ENCODE data around the gene ZIM2. TPM values are rescaled to one million over a fixed set of nuclear protein-coding genes. Genes with fewer than 3 reads are reported as not detected.
"Not testable (repeated sequence)": the region's sequence is repeated elsewhere in the genome, so short reads cannot be mapped to it uniquely, and the experiment has no call there.

The ZIM2 gene
- not detected in 2 replicates for total RNA-seq (2014; rRNA removed; shearing (Covaris generic))
- polyA plus RNA-seq (2014; cell fraction: nucleus; rRNA removed): not detected in 2 replicates

DNA sequence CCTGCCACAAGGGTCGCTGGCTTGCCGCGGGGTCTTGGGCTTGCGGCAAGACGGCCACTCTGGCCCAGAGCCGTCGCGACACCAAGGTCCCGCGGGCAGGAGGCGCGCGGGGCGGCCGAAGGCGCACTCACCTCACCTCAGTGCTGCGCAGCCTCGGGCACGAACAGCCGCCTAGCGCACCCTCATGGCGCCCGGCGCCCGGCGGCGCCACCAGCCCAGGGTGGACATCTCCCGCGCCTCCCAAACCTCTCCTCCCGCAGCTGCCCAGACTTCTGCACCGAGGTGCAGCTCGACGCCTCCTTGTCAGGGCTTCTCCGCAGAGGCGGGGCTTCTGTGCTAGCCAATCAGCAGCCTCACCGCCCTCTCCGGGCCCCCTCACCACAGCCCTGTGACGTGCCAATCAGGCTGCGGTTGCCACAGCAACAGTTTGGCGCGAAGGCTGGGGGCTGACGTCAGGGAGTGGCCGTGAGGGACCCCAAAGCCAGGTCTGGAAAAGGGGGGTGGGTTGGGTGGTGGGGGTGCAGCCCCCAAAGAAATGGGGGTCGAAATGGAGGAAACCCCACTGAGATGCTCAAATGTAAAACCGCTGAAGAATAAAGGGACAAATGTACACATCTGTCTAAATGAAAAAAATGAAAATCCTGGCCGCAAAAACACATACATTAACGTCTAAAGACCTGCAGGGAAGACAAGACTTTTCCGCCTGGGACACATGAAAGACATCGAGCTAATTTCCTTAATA lies at the start of gene ZIM2, which contains the start of gene PEG3:
ZIM2 (minus strand) TSS at position 276 of the 742 bp plus-strand sequence. CDS start 16,449 bp downstream, outside the sequence.
PEG3 (minus strand) TSS at position 276 of the 742 bp plus-strand sequence. CDS start 16,071 bp downstream, outside the sequence.
- no peak for DNase-seq (ENCODE audit: extremely low read depth, low read depth)

DNA sequence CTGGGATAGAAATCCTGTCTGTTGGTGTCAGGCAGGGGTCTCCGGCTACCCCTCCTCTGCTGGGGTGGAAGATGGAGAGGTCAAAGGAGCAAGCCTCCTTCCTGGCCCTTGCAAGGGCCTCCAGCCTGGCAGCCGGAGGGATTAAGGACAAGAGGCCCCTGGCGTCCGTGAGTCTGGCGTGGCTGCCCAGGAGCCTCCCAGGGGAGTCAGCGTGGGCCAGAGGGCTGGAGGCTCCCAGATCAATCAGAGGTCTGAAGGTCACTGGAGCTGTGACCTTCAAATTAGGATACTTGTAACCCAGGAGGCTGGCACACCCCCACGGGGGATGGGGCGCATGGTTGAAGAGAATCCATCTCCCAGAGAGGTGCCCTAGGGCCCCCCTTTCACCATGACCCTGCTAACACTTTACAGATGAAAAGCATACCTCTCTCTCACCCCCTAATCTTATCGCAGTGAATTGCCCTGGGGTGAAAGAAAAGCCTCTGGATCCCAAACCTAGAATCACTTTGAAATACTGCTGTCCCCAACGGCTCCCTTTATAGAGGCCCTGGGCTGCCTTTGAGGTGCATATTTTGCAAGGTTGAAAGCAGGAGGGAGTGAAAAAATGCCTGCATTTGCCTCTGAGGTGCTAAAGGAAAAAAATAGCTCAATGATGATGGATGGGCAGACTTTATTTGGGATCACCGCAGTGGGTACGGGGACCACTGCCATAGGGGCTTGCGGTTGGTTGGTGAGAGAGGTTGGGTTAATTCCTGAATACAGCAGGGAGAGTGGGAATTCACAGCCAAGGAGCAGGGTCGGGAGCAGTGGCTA lies 44.9 kb upstream of the ZIM2 start:
- DNase-seq (ENCODE audit: extremely low read depth, low read depth): no peak

DNA sequence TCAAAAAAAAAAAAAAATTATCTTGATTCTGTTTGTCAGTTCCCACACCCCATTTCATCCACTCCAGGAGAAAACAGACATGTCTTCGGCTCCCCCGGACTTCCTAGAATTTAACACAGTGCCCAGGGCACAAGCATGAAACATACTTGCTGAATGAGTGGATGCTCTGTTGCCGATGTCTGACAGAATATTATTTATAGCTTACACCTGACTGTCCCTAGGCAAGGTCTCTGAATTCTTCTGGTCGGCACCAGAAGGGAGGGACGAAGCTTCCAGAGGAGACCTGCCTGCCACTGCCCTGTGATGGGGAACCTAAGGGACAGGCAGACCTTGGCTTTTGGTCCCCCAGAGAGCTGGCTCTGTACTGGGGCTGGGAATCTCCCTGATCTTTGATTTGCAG lies 43.9 kb upstream of the ZIM2 start:
- DNase-seq (ENCODE audit: extremely low read depth, low read depth): no peak

DNA sequence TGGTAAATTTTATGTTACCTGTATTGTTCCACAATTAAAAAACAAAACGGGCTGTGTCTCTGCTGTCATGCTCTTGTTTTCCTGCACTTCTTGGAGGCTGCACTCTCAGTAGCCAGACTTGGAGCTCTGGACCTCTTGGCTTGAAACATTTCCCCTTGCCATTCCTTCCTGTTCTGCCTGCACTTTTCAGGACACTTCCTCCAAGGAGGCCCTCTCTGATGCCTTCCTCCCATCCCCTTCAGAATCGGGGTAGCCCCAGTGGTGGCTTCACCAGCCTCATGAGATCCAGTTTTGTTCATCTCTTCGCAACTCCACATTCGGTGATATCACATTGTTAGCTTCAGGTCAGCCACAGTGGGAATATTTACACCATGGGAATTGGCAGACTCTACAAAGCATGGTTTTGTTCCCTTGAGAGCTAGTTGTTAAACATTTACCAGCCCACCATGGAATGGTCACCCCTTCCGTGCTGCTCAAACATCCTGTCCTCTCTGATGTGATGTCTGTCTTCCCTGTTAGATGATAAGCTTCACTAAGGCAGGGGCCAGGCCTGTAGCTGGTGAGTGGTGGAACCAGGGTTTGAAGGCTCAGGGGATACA lies 40.2 kb upstream of the ZIM2 start:
- DNase-seq (ENCODE audit: extremely low read depth, low read depth): no peak

DNA sequence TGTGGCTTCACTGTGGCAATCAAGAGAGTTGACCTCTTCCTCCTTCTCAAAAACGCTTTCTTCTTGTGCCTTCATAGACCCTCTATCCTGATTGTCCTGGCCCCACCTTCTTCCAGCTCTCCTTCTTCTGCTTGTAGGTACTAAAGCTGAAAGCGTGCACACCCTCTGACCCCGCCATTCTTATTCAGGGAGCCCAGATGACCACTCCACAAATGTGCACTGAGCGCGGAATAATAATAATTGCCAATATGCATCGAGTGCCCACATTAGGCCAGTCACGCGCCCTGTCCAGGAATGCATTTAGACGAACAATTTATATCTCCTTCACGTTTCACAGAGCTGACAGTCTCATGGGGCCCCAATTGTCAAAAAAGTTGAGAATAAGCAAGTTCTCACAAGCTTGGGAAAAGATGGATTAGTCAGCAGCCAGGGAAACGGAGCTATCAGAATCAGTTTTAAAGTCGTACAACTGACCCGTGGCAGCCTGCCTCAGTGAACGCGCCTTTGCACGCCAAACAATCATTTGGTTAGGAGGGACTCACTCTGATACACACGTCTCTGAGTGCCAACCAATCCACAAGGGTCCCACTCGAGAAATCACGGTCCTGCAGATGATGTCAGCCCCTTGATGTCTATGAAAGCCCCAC lies 36.7 kb upstream of the ZIM2 start:
- no peak for DNase-seq (ENCODE audit: extremely low read depth, low read depth)

DNA sequence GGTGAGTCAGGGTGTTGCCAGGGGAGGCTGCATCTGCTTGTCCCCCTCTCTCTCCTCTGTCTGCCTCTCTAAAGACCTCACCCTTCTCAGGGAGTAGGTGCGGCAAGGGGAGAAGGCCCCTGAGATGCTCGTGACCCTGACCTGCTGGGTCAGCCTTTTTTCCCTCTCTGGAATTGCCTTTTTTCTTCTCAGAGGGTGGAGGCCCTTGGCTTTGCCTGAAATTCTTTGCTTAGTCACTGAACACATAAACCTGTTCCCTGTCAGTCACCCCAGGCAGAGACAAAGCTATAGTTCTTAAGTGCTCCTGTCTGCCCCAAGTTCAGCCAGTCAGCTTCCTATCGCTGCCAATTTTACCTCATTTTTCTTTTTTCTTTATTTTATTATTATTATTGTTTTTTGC lies 35.2 kb upstream of the ZIM2 start:
- no peak for DNase-seq (ENCODE audit: extremely low read depth, low read depth)

DNA sequence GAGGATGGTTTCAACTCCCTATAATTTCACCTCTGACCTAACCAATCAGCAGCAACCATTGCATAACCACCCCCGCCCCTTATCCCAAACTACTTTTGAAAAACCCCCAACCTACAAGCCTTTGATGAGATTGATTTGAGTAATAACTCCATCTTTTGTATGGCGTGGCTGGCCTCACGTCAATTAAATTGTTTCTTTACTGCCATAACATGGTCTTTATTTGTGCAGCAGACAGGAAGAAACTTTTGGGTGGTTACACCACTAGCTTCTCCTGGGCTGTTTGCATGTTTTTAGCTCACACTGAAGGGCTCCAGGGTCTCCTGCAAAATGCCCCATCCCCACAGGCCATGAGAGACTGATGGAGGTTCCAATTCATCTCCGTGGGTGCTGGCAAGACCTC lies 34.0 kb upstream of the ZIM2 start:
- DNase-seq (ENCODE audit: extremely low read depth, low read depth): no peak

DNA sequence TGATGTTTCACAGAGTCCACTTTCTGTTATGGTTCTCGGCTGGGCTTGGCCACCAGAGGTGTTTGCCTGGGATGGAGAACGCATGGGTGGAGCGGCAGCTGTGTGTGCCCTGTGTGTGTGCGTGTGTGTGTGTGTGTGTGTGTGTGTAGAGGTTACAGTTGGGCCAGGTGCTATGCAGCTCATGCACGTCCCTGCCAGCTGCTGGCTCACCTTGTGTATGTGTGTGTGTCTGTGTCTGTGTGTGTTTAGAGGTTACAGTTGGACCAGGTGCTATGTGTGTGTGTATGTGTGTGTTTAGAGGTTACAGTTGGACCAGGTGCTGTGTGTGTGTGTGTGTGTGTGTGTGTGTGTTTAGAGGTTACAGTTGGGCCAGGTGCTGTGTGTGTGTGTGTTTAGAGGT lies 33.0 kb upstream of the ZIM2 start:
- no peak for DNase-seq (ENCODE audit: extremely low read depth, low read depth)

DNA sequence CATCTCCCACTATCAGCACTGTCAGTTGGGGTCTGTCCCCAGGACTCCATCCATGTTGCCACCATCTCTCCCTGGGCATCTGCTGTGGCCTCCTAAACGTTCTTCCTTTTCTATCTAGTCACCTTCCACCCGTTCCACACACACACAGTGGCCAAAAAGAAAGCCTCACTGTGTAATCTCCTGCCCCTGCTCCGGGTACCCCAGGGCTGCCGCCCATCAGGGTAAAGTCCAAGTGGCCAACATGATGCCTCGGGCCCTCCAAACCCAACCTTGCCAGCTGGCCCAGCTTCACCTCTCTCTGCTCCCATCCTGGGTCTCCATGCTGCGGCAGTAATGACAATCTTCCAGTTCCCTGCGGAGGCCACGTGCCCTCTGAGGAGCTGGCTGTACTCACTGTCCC lies 29.4 kb upstream of the ZIM2 start:
- no peak for DNase-seq (ENCODE audit: extremely low read depth, low read depth)

DNA sequence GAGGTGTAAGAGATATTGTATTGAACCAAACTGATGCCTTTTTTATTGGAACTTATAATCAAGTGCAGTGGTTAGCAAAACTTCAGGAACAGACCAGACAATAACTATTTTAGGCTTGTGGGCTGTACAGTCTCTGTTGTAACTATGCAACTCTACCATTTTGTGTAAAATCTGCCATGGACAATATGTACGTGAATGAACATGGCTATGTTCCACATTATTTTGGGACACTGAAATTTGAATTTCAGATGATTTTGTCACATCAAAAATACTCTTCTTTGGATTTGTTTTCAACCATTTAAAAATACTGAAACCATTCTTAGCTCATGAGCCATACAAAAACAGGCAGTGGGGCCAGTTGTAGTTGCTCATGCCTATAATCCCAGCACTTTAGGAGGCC lies 27.9 kb upstream of the ZIM2 start:
- DNase-seq (ENCODE audit: extremely low read depth, low read depth): no peak

DNA sequence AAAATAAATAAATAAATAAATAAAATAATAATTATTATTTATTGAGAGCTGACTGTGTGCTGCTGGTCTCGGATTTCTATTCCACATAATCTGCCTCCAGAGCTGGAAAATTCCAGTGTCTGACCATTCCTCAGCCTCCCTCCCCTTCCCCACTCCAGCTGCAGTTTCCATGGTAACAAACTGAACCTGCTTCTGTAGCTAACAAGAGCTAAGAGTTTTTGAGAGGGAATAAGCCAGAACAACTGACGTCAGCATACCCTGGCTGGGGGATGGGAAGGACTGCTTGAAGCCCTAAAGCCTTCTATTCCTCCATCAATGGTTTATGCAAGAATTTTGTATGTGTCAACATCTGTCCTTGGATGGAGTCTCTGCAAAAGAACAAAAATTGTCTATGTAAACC lies 26.0 kb upstream of the ZIM2 start:
- no peak for DNase-seq (ENCODE audit: extremely low read depth, low read depth)

DNA sequence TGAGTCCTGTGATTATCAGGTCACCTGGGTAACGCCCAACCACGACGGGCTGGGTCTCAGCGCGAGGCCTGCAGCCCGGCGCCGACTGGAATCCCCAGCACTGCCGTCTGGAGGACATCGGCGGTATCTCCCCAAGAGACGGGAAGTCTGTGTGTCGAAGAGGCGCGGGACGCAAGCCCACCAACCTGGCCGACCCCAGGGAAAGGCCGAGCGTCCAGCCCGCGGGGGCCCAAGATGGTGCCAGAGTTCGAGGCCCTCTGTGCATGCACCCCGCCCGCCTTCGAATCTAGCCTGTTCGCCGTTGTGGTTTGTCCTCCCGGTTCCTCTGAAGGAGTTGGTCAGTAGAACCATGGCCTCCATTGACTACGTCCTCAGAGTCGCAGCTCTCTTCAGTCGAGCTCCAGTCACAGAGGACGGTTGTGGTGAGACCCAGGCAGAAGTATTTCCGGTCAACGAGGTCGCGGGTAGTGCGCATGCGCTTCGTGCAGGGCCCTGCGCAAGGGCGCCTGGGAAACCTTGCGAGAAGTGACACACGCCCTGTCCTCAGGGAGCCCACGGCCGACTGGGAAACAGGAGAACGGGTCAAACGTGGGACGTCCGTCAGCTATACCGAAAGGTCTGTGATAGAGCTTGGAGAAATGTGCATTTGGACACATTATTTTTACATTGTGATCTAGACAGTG lies 24.1 kb upstream of the ZIM2 start:
- DNase-seq (ENCODE audit: extremely low read depth, low read depth): no peak

DNA sequence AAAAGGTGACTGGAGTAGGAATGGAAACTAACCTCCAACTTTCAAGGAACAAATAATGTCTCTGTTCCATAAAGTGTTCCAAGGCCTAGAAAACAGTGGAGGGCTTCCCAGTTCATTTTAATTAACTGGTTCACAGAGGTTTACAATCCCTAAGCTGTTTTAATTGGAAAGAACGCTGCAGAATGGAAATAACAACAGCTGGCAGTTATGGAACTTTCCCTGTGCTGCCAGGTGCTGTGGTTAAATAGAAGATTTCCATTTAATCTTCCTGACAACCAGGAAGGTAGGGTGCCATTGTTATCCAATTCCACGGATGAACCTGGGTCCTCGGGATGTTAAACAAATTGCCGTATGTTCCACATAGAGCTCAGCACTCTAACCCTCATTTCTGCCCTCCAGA lies 22.2 kb upstream of the ZIM2 start:
- DNase-seq (ENCODE audit: extremely low read depth, low read depth): no peak

DNA sequence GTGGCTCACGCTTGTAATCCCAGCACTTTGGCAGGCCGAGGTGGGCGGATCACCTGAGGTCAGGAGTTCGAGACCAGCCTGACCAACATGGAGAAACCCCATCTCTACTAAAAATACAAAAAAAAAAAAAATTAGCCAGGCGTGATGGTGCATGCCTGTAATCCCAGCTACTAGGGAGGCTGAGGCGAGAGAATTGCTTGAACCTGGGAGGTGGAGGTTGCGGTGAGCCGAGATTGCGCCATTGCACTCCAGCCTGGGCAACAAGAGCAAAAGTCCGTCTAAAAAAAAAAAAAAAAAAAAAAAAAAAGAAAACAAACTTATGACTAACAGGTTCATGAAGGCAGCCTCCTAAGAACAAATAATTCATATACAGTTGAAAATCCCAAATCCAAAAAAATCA lies 19.9 kb upstream of the ZIM2 start:
- DNase-seq (ENCODE audit: extremely low read depth, low read depth): not testable (repeated sequence)

DNA sequence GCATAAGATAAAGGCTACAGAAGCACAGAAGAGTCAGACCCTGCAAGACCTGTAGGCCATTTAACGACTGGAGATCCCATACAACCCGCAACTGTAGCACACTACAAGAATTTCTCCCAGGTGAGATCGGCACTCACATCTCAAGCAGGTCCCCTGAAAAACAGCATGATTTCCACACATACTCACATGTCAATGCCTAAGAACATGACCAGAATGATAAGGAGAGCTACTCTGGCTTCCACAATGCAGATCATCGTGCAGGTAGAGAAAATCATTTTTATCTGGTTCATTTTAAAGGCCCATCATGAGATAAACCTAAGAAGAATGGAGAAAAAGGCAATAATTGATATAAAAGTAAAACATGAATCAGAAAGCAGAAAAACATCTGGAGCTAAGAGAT lies 17.5 kb upstream of the ZIM2 start:
- no peak for DNase-seq (ENCODE audit: extremely low read depth, low read depth)

DNA sequence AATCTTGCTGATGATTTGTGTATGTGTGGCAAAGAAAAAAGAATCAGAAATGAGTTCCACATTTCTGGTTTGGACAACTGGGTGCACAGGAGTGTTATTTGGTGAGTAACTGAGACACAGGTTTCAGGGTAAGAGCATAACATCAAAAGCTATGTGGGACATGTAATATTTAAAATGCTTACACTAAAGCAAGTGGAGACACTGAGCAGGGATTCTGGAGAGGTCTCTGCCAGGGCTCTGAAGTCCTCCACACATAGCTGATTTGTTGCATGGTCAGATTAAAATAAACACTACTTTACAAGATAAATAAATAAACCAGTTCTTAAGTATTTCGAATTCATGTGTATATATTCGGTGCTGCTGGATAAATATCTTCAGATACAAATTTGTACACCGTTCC lies 16.3 kb upstream of the ZIM2 start:
- no peak for DNase-seq (ENCODE audit: extremely low read depth, low read depth)

DNA sequence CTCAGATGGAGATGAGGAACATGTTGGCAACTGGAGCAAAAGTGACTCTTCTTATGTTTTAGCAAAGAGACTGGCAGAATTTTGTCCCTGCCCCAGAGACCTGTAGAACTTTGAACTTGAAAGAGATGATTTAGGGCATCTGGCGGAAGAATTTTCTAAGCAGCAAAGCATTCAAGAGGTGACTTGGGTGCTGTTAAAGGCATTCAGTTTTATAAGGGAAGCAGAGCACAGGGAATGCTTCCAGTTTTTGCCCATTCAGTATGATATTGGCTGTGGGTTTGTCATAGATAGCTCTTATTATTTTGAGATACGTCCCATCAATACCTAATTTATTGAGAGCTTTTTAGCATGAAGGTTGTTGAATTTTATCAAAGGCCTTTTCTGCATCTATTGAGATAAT lies 11.8 kb upstream of the ZIM2 start:
- DNase-seq (ENCODE audit: extremely low read depth, low read depth): not testable (repeated sequence)

DNA sequence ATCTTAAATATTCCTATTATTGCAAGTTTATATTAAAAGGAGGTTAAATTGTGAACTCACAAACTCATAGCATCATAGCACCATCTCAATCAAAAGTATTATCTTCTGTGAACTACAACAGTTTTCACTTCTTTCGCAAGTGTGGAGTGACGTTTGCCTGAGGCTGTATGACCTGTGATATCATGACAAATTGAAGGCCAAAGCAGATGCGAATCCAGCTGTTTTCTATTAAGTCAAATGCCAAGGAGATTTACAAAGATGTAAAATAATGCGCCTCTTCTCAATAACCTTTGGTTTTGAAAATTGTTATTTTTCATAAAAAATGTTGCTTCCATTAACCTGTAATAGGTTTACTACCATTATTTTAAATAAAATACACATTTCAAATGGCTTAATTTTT lies 7.6 kb upstream of the ZIM2 start:
- DNase-seq (ENCODE audit: extremely low read depth, low read depth): no peak

DNA sequence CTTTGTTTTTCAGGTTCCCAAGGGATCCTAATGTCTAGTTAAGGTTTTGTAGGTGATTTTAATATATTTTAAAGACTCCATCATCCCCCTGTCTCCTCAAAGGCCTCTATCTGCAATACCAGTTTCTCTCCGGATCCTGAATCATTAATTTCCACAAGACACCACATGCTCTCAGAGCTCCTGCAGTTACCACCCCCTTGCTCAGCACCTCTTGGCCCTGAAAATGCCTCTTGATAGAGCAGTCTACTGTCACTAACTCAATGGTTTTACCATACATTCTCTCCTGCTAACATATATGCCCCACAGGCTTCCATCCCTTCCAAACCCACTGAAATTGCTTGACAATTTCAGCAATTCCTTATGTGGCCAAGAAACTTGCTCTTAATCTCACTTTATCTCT lies 1.9 kb upstream of the ZIM2 start:
- DNase-seq (ENCODE audit: extremely low read depth, low read depth): no peak

DNA sequence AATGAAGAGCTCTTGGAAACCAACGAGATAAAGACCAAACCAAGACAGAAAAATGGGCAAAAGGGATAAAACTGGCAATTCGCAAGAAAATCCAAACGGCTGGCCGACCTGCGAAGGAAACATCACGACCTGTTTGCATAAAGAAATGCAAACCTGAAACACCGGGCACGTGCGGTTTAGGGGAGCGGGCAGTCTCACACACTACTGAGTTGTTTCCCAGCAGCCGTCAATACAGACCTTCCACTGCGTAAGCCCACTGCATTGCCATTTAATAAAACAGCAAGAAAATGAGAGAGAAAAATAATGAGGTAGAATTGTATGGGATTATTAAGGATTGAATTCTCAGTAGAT lies 642 bp upstream of the ZIM2 start:
- DNase-seq (ENCODE audit: extremely low read depth, low read depth): no peak

Measured in NCI-H460 (cell line).